ENCODE data around the gene ARHGEF11.

DNA sequence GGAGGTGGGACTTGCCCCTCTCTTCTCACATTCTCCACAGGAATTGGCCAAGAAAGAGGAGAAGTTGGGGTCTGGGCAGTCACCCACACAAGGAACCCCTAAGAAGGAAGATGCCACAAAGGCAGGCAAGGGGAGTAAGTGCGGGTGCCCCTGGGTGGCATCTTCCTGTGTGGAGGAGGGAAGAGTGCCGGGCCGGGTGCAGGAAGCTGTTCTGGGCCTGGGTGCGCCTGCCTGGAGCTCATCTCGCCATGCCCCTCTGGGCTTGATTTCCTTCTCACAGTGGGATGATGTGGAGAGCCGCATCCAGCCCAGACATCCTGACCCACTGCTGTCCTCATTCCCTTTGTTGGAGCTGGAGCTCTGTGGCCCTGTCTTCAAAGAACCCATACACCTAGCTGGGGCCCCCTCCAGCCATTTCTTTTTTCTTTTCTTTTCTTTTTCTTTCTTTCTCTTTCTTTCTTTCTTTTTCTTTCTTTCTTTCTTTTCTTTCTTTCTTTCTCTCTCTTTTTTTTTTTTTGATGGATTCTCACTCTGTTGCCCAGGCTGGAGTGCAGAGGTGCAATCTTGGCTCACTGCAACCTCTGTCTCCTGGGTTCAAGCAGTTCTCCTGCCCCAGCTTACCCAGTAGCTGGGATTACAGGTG lies 115.8 kb downstream of the ARHGEF11 start:
- TF ChIP-seq, protein P1, sequence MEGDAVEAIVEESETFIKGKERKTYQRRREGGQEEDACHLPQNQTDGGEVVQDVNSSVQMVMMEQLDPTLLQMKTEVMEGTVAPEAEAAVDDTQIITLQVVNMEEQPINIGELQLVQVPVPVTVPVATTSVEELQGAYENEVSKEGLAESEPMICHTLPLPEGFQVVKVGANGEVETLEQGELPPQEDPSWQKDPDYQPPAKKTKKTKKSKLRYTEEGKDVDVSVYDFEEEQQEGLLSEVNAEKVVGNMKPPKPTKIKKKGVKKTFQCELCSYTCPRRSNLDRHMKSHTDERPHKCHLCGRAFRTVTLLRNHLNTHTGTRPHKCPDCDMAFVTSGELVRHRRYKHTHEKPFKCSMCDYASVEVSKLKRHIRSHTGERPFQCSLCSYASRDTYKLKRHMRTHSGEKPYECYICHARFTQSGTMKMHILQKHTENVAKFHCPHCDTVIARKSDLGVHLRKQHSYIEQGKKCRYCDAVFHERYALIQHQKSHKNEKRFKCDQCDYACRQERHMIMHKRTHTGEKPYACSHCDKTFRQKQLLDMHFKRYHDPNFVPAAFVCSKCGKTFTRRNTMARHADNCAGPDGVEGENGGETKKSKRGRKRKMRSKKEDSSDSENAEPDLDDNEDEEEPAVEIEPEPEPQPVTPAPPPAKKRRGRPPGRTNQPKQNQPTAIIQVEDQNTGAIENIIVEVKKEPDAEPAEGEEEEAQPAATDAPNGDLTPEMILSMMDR (IDR thresholded peaks at IDR 0.05 in 8 of 11, conservative IDR thresholded peaks at IDR 0.05 in 3 of 11), result no peak
- TF ChIP-seq POLR2A (IDR thresholded peaks at IDR 0.05), result no peak
- TF ChIP-seq POLR2AphosphoS5 (IDR thresholded peaks at IDR 0.05), result no peak

Measured in spleen (tissue), 7 donors.